ENCODE data around the gene SHBG.

- TF ChIP-seq POLR2A (IDR thresholded peaks at IDR 0.05; ENCODE audit: control extremely low read depth in 1 of 2, low read depth in 2 of 2, low read length in 2 of 2) (no peak), EP300 (IDR thresholded peaks at IDR 0.05; ENCODE audit: borderline replicate concordance in 1 of 2, low read depth in 2 of 2, low read length in 2 of 2) (no peak), POLR2AphosphoS5 (IDR thresholded peaks at IDR 0.05; ENCODE audit: low read depth, low read length) (no peak), SAP30 (IDR thresholded peaks at IDR 0.05; ENCODE audit: insufficient read depth, insufficient replicate concordance, low read length) (no peak), ATF3 (IDR thresholded peaks at IDR 0.05; ENCODE audit: insufficient read depth, low read depth, low read length) (no peak), JUN (IDR thresholded peaks at IDR 0.05; ENCODE audit: low read depth, low read length) (no peak)
- TF ChIP-seq, protein P1, sequence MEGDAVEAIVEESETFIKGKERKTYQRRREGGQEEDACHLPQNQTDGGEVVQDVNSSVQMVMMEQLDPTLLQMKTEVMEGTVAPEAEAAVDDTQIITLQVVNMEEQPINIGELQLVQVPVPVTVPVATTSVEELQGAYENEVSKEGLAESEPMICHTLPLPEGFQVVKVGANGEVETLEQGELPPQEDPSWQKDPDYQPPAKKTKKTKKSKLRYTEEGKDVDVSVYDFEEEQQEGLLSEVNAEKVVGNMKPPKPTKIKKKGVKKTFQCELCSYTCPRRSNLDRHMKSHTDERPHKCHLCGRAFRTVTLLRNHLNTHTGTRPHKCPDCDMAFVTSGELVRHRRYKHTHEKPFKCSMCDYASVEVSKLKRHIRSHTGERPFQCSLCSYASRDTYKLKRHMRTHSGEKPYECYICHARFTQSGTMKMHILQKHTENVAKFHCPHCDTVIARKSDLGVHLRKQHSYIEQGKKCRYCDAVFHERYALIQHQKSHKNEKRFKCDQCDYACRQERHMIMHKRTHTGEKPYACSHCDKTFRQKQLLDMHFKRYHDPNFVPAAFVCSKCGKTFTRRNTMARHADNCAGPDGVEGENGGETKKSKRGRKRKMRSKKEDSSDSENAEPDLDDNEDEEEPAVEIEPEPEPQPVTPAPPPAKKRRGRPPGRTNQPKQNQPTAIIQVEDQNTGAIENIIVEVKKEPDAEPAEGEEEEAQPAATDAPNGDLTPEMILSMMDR (IDR thresholded peaks at IDR 0.05; ENCODE audit: control extremely low read depth in 1 of 3, insufficient read depth in 1 of 3, low read depth in 1 of 3, low read length in 3 of 3): no peak
These were observed 36.6 kb upstream of the SHBG start for GRCh38 chr17:7593296-7593695.
